ENCODE measurements around the gene ACTL6A. TPM values are rescaled to one million over a fixed set of nuclear protein-coding genes. Genes with fewer than 3 reads are reported as not detected.

Gene ACTL6A
- total RNA-seq, 8 experiments from 2014 or later, result 30.2 to 104 (median 51.0) TPM

Other genes with a start within 250 kb of the ACTL6A start
- 10 to 100 TPM; 22.5 to 49.8 (median 33.8) TPM for gene ZNF639, start 239.9 kb upstream of the ACTL6A start, total RNA-seq
- gene MFN1, start 215.2 kb upstream of the ACTL6A start, total RNA-seq, result 10 to 100 TPM; 19.2 to 44.2 (median 36.3) TPM
- gene GNB4, start 111.5 kb upstream of the ACTL6A start, total RNA-seq, result 10 to 100 TPM in 5 of 8 experiments, 1 to 10 TPM in 3; 5.4 to 55.4 (median 12.8) TPM
- 10 to 100 TPM; 38.6 to 80.1 (median 61.1) TPM for gene MRPL47, start 41.7 kb downstream of the ACTL6A start, total RNA-seq
- 100 to 1,000 TPM; 109 to 174 (median 139) TPM for gene NDUFB5, start 41.9 kb downstream of the ACTL6A start, total RNA-seq
- 10 to 100 TPM in 3 of 8 experiments, 1 to 10 TPM in 5; 3.7 to 19.6 (median 7.1) TPM for gene USP13, start 90.1 kb downstream of the ACTL6A start, total RNA-seq

Measured in motor neuron (in vitro differentiated cells).